SK-N-SH (cell line): ENCODE measurements around the gene OGDHL. TPM values are rescaled to one million over a fixed set of nuclear protein-coding genes. Genes with fewer than 3 reads are reported as not detected.

ENCODE experiments used
- CTCF ChIA-PET: fragments of 300-600, 350-600 bp; formaldehyde crosslinking; extraction: SDS; loops from one replicate; lab custom pipeline; 2021; lab: Yijun Ruan, JAX
- POLR2A ChIA-PET: fragments of 350-600 bp; sonication (Branson Sonifier 250); formaldehyde crosslinking; extraction: SDS; loops from one replicate; lab custom pipeline; 2020; ENCODE audit warnings: antibody characterized with exemption, inconsistent platforms; lab: Yijun Ruan, JAX
- DNase-seq: peaks from one replicate; pipeline ENCODE4 v3.0.0; 2012
- H2AFZ ChIP-seq: fragments of 200-600 bp; sonication (generic); 2 replicates; pipeline ENCODE4 v1.8.1; 2016; ENCODE audit warnings: antibody characterized with exemption, mild to moderate bottlenecking, low read depth
- H3F3A ChIP-seq: fragments of 200-600 bp; sonication (generic); replicated peaks from 2 replicates; pipeline ENCODE3; 2016; ENCODE audit warnings: antibody characterized with exemption, mild to moderate bottlenecking; ENCODE audit not compliant: insufficient read depth
- H3K27ac ChIP-seq, 2 experiments: fragments of 200-500 bp in 1 of 2; fragments of 200-600 bp in 1 of 2; sonication (Bioruptor generic) in 1 of 2; sonication (generic), shearing (Covaris generic) in 1 of 2; 2 replicates each; pipeline versions ENCODE4 v1.5.1 to v1.6.1; 2014 to 2016; ENCODE audit warnings: low read depth in 2 of 2, inconsistent platforms in 1 of 2, low read length in 1 of 2, mild to moderate bottlenecking in 1 of 2, mixed read lengths in 1 of 2
- H3K27me3 ChIP-seq: fragments of 200-600 bp; sonication (generic), shearing (Covaris generic); 2 replicates; pipeline ENCODE4 v1.6.1; 2016; ENCODE audit warnings: mixed run types; ENCODE audit not compliant: insufficient read depth
- H3K36me3 ChIP-seq, 2 experiments: fragments of 200-500 bp in 1 of 2; fragments of 200-600 bp in 1 of 2; sonication (Bioruptor generic) in 1 of 2; sonication (generic) in 1 of 2; replicated peaks in 1 of 2; 2 replicates each; pipeline versions ENCODE3 to v1.5.1; 2014 to 2016; ENCODE audit warnings: low read length in 1 of 2, mild to moderate bottlenecking in 1 of 2; ENCODE audit not compliant: insufficient read depth in 2 of 2, control insufficient read depth in 1 of 2
- H3K4me1 ChIP-seq, 2 experiments: fragments of 200-500 bp in 1 of 2; fragments of 200-600 bp in 1 of 2; sonication (Bioruptor generic) in 1 of 2; sonication (generic), shearing (Covaris generic) in 1 of 2; 2 replicates each; pipeline versions ENCODE4 v1.5.1 to v1.6.1; 2014 to 2016; ENCODE audit warnings: low read depth in 1 of 2, low read length in 1 of 2, mixed run types in 1 of 2; ENCODE audit not compliant: insufficient read depth in 2 of 2, control insufficient read depth in 1 of 2
- H3K4me2 ChIP-seq: fragments of 200-600 bp; sonication (generic), shearing (Covaris generic); 2 replicates; pipeline ENCODE4 v1.6.1; 2017; ENCODE audit warnings: mixed run types
- H3K4me3 ChIP-seq, 2 experiments: fragments of 200-500 bp in 1 of 2; fragments of 200-600 bp in 1 of 2; sonication (Bioruptor generic) in 1 of 2; sonication (generic), shearing (Covaris generic) in 1 of 2; 2 replicates each; pipeline versions ENCODE4 v1.5.1 to v1.8.1; 2014 to 2016; ENCODE audit warnings: low read depth in 2 of 2, inconsistent platforms in 1 of 2, low read length in 1 of 2, mild to moderate bottlenecking in 1 of 2, mixed read lengths in 1 of 2, moderate library complexity in 1 of 2
- H3K79me2 ChIP-seq: fragments of 200-600 bp; sonication (generic); 2 replicates; pipeline ENCODE4 v1.8.1; 2017; ENCODE audit warnings: mild to moderate bottlenecking; ENCODE audit not compliant: insufficient read depth
- H3K9ac ChIP-seq: fragments of 200-600 bp; sonication (generic); 2 replicates; pipeline ENCODE4 v1.6.1; 2017; ENCODE audit warnings: mixed run types
- H3K9me2 ChIP-seq: fragments of 200-600 bp; sonication (generic); 2 replicates; pipeline ENCODE4 v1.6.1; 2017; ENCODE audit warnings: mixed run types
- H3K9me3 ChIP-seq: fragments of 200-600 bp; sonication (generic); 2 replicates; pipeline ENCODE4 v1.6.1; 2017; ENCODE audit warnings: mixed run types, mild to moderate bottlenecking, moderate library complexity
- H4K20me1 ChIP-seq: fragments of 200-600 bp; sonication (generic); 2 replicates; pipeline ENCODE4 v1.6.1; 2017; ENCODE audit warnings: mild to moderate bottlenecking, mixed run types; ENCODE audit not compliant: insufficient read depth
- EZH2phosphoT487 ChIP-seq: fragments of 200-600 bp; sonication (generic); IDR thresholded peaks from 2 replicates; pipeline ENCODE4 v1.6.1; 2017; ENCODE audit warnings: low read depth, mixed run types, mild to moderate bottlenecking, antibody characterized with exemption, moderate library complexity, borderline replicate concordance
- JUND ChIP-seq: IDR thresholded peaks from 2 replicates; pipeline ENCODE4 v1.4.0; 2012
- MAX ChIP-seq: IDR thresholded peaks from 2 replicates; pipeline ENCODE4 v1.4.0; 2012; ENCODE audit warnings: low read depth
- NFIC ChIP-seq: IDR thresholded peaks from 2 replicates; pipeline ENCODE4 v1.4.0; 2012; ENCODE audit warnings: borderline replicate concordance
- PBX3 ChIP-seq: IDR thresholded peaks from 2 replicates; pipeline ENCODE4; 2012
- REST ChIP-seq: IDR thresholded peaks from 2 replicates; pipeline ENCODE4 v1.6.1; 2012; ENCODE audit warnings: mild to moderate bottlenecking, low read depth, low read length, moderate library complexity
- RFX5 ChIP-seq: IDR thresholded peaks from 2 replicates; pipeline ENCODE4 v1.6.1; 2012; ENCODE audit warnings: mild to moderate bottlenecking, improper control_type of control experiment, low read length
- RXRA ChIP-seq: IDR thresholded peaks from 2 replicates; pipeline ENCODE4 v1.4.0; 2012; ENCODE audit warnings: low read depth, mild to moderate bottlenecking, borderline replicate concordance
- SMC3 ChIP-seq: IDR thresholded peaks from 2 replicates; pipeline ENCODE4 v1.6.1; 2012; ENCODE audit warnings: low read depth, low read length, improper control_type of control experiment
- TAF1 ChIP-seq: IDR thresholded peaks from 2 replicates; pipeline ENCODE4 v1.6.1; 2012; ENCODE audit warnings: low read depth, mild to moderate bottlenecking, low read length, moderate library complexity, borderline replicate concordance
- TEAD4 ChIP-seq: IDR thresholded peaks from 2 replicates; pipeline ENCODE4 v1.4.0; 2012; ENCODE audit warnings: mild to moderate bottlenecking, borderline replicate concordance; ENCODE audit not compliant: insufficient read depth
- USF1 ChIP-seq: IDR thresholded peaks from 2 replicates; pipeline ENCODE4 v1.4.0; 2012; ENCODE audit warnings: low read depth, borderline replicate concordance
- USF2 ChIP-seq: fragments of 150-350 bp; IDR thresholded peaks from 2 replicates; pipeline ENCODE4 v1.6.1; 2017; ENCODE audit warnings: antibody characterized with exemption, low read length, low read depth, borderline replicate concordance
- WGBS: methylation state at CpG from one replicate; pipeline ENCODE4 v1.1.6; 2017; ENCODE audit warnings: low lambda C conversion rate; 5-methylcytosine and 5-hydroxymethylcytosine counted together
- polyA plus RNA-seq, 3 experiments: library from polyadenylated mRNA; depleted of rRNA; stranded (reverse); fragments of >200 nt; gene quantifications; 2 replicates each; pipeline ENCODE4 v1.2.3, GENCODE V29; 2012

The OGDHL gene
- polyA plus RNA-seq, 1 of the 3 experiments (the other 2 are of a cell fraction) = 25.4 TPM

- no peak for DNase-seq
- CTCF ChIA-PET = interaction anchor here (1.1 to 1.4 kb wide), 2 partner anchors 152 to 153 kb away, joined by 3 read pairs; no protein-coding TSS in a partner anchor
- no peaks in the 10 kb centered on the region for H3K4me1 ChIP-seq
- peaks cover 0 to 41% of the 10 kb centered on the region in 2 experiments for H3K36me3 ChIP-seq
- no peak overlapping the region for H2AFZ ChIP-seq
- H3K9me2 ChIP-seq = no peaks in the 10 kb centered on the region
- no peak overlapping the region for H3K4me2 ChIP-seq
- no peaks in the 10 kb centered on the region for H3K27me3 ChIP-seq
- H3K27ac ChIP-seq = no peak overlapping the region
- 74% methylated on average over 11 of the region's 20 CpGs for WGBS
- H3K4me3 ChIP-seq = no peak overlapping the region
- no peak for TF ChIP-seq USF1
- no peak for TF ChIP-seq NFIC
- TF ChIP-seq REST = no peak
- no peak for TF ChIP-seq PBX3
- no peak for TF ChIP-seq JUND
- no peak for TF ChIP-seq TAF1
- H3F3A ChIP-seq = no peaks in the 10 kb centered on the region
- H4K20me1 ChIP-seq = no peaks in the 10 kb centered on the region
- POLR2A ChIA-PET = no interaction called here
- H3K9ac ChIP-seq = no peak overlapping the region
- H3K79me2 ChIP-seq = no peaks in the 10 kb centered on the region
- H3K9me3 ChIP-seq = no peaks in the 10 kb centered on the region
These were observed 15.4 kb downstream of the OGDHL start for GRCh38 chr10:49746626-49747302.

- Histone ChIP-seq H3K4me2 (no peak overlapping the region), H3K4me1 (no peaks in the 10 kb centered on the region), H3K9ac (no peak overlapping the region), H3K36me3 (peaks cover 0 to 33% of the 10 kb centered on the region in 2 experiments), H3K4me3 (no peak overlapping the region), H3K9me2 (no peaks in the 10 kb centered on the region), H3K27me3 (no peaks in the 10 kb centered on the region), H3K27ac (no peak overlapping the region), H2AFZ (no peak overlapping the region), H3K9me3 (no peaks in the 10 kb centered on the region), H3K79me2 (no peaks in the 10 kb centered on the region), H4K20me1 (no peaks in the 10 kb centered on the region), H3F3A (no peaks in the 10 kb centered on the region)
- WGBS = 89% methylated on average over 7 of the region's 12 CpGs
- ChIA-PET POLR2A (no interaction called here), CTCF (interaction anchor here (1.1 to 1.4 kb wide), 2 partner anchors 151 to 152 kb away, joined by 3 read pairs; no protein-coding TSS in a partner anchor)
- DNase-seq = no peak
- TF ChIP-seq RXRA (no peak), TEAD4 (no peak), RFX5 (no peak), USF2 (no peak), NFIC (no peak), EZH2phosphoT487 (no peak), SMC3 (no peak), MAX (no peak)
These were observed 16.4 kb downstream of the OGDHL start for GRCh38 chr10:49745756-49746155.
